HEK293T (cell line): Measurements from ENCODE around the gene NME9.

Experiments
- CTCF ChIA-PET: fragments of 350-600 bp; formaldehyde crosslinking; extraction: SDS; loops from one replicate; lab custom pipeline; 2021; ENCODE audit warnings: antibody characterized with exemption, inconsistent platforms; lab: Yijun Ruan, JAX
- POLR2A ChIA-PET: fragments of 350-600 bp; formaldehyde crosslinking; extraction: SDS; loops from one replicate; lab custom pipeline; 2020; ENCODE audit warnings: antibody characterized with exemption, inconsistent platforms; lab: Yijun Ruan, JAX
- DNase-seq: peaks from one replicate; pipeline ENCODE4 v3.0.0; 2012; ENCODE audit warnings: mixed read lengths; ENCODE audit errors: extremely low spot score
- ARNT ChIP-seq: fragments of 450-650 bp; IDR thresholded peaks from 2 replicates; pipeline ENCODE4 v1.6.1; 2017; ENCODE audit warnings: mild to moderate bottlenecking
- BHLHE40 ChIP-seq: fragments of 450-650 bp; IDR thresholded peaks from 2 replicates; pipeline ENCODE4 v1.6.1; 2016; ENCODE audit warnings: mild to moderate bottlenecking, moderate library complexity, borderline replicate concordance
- CTBP1 ChIP-seq: fragments of 450-650 bp; IDR thresholded peaks from 2 replicates; pipeline ENCODE4 v1.6.1; 2016; ENCODE audit warnings: borderline replicate concordance
- ELF4 ChIP-seq: fragments of 450-650 bp; IDR thresholded peaks from 2 replicates; pipeline ENCODE4 v1.6.1; 2017; ENCODE audit warnings: antibody characterized with exemption
- FOXA1 ChIP-seq: fragments of 450-650 bp; IDR thresholded peaks from 2 replicates; pipeline ENCODE4 v1.6.1; 2016; ENCODE audit warnings: mild to moderate bottlenecking
- FOXK2 ChIP-seq: fragments of 450-650 bp; IDR thresholded peaks from 2 replicates; pipeline ENCODE4 v1.6.1; 2016; ENCODE audit warnings: mild to moderate bottlenecking
- FOXM1 ChIP-seq: fragments of 450-650 bp; IDR thresholded peaks from 2 replicates; pipeline ENCODE4 v1.6.1; 2017; ENCODE audit warnings: mild to moderate bottlenecking, borderline replicate concordance
- HDGF ChIP-seq: fragments of 450-650 bp; IDR thresholded peaks from 2 replicates; pipeline ENCODE4 v1.6.1; 2017; ENCODE audit warnings: antibody characterized with exemption, borderline replicate concordance
- L3MBTL2 ChIP-seq: fragments of 450-650 bp; conservative IDR thresholded peaks from 2 replicates; pipeline ENCODE4 v1.6.1; 2016; ENCODE audit warnings: mild to moderate bottlenecking
- LEF1 ChIP-seq: fragments of 450-650 bp; IDR thresholded peaks from 2 replicates; pipeline ENCODE4 v1.6.1; 2017; ENCODE audit warnings: mild to moderate bottlenecking, borderline replicate concordance
- NFRKB ChIP-seq: fragments of 450-650 bp; IDR thresholded peaks from 2 replicates; pipeline ENCODE4 v1.6.1; 2016; ENCODE audit warnings: mild to moderate bottlenecking, moderate library complexity
- PKNOX1 ChIP-seq: fragments of 450-650 bp; IDR thresholded peaks from 2 replicates; pipeline ENCODE4 v1.6.1; 2016
- SP1 ChIP-seq: fragments of 450-650 bp; IDR thresholded peaks from 2 replicates; pipeline ENCODE4 v1.6.1; 2017
- SUZ12 ChIP-seq: fragments of 450-650 bp; IDR thresholded peaks from 2 replicates; pipeline ENCODE4 v1.6.1; 2016; ENCODE audit warnings: mild to moderate bottlenecking
- TARDBP ChIP-seq: fragments of 450-650 bp; IDR thresholded peaks from 2 replicates; pipeline ENCODE4 v1.6.1; 2016
- ZNF384 ChIP-seq: fragments of 450-650 bp; IDR thresholded peaks from 2 replicates; pipeline ENCODE4 v1.6.1; 2016

Gene NME9

GRCh38 chr3:138297876-138298275 lies 31.8 kb downstream of the NME9 start:
- POLR2A ChIA-PET, result no interaction called here
- no peak for DNase-seq
- TF ChIP-seq NFRKB (no peak), BHLHE40 (no peak), SUZ12 (no peak), PKNOX1 (no peak), LEF1 (no peak), CTBP1 (no peak), FOXM1 (no peak), HDGF (no peak), ARNT (no peak), ZNF384 (no peak), ELF4 (no peak), L3MBTL2 (no peak), SP1 (no peak)
- CTCF ChIA-PET, result no interaction called here

GRCh38 chr3:138297059-138297607 lies 32.5 kb downstream of the NME9 start:
- CTCF ChIA-PET, result no interaction called here
- TF ChIP-seq SUZ12 (no peak), ELF4 (no peak), ZNF384 (no peak), SP1 (no peak), FOXK2 (no peak), L3MBTL2 (no peak), BHLHE40 (no peak), TARDBP (no peak), FOXA1 (no peak)
- POLR2A ChIA-PET, result no interaction called here
- DNase-seq, result no peak

GRCh38 chr3:138296639-138297038 lies 33.0 kb downstream of the NME9 start:
- TF ChIP-seq HDGF (no peak), L3MBTL2 (no peak), NFRKB (no peak), LEF1 (no peak), FOXM1 (no peak), ELF4 (no peak), TARDBP (no peak), BHLHE40 (no peak), SP1 (no peak), ZNF384 (no peak), PKNOX1 (no peak), FOXK2 (no peak)
- CTCF ChIA-PET, result no interaction called here
- no peak for DNase-seq
- POLR2A ChIA-PET, result no interaction called here

- TF ChIP-seq TARDBP, result no peak
- no peak for TF ChIP-seq ELF4
- no peak for TF ChIP-seq SUZ12
- no peak for TF ChIP-seq ZNF384
- no peak for TF ChIP-seq FOXA1
- TF ChIP-seq SP1, result no peak
- TF ChIP-seq FOXK2, result no peak
- no peak for TF ChIP-seq PKNOX1
- TF ChIP-seq HDGF, result no peak
- POLR2A ChIA-PET, result no interaction called here
- CTCF ChIA-PET, result no interaction called here
- no peak for DNase-seq
Observed at GRCh38 chr3:138289701-138290100, 40.0 kb downstream of the NME9 start.

- CTCF ChIA-PET, result interaction anchor here (0.6 kb wide), 1 partner anchor 164 kb away, joined by 3 read pairs; no protein-coding TSS in a partner anchor
- POLR2A ChIA-PET, result no interaction called here
- no peak for DNase-seq
- TF ChIP-seq LEF1 (no peak), SP1 (no peak), ELF4 (no peak), FOXA1 (no peak), FOXM1 (no peak), ZNF384 (no peak), NFRKB (no peak), L3MBTL2 (no peak), PKNOX1 (no peak), CTBP1 (no peak), ARNT (no peak), TARDBP (no peak), HDGF (no peak), FOXK2 (no peak), SUZ12 (no peak), BHLHE40 (no peak)
Observed at GRCh38 chr3:138289260-138289659, 40.4 kb downstream of the NME9 start.

- no peak for DNase-seq
- TF ChIP-seq FOXA1, result no peak
- TF ChIP-seq NFRKB, result no peak
- no peak for TF ChIP-seq L3MBTL2
- no peak for TF ChIP-seq LEF1
- no peak for TF ChIP-seq ZNF384
- no peak for TF ChIP-seq HDGF
- ChIA-PET CTCF (no interaction called here), POLR2A (no interaction called here)
Observed at GRCh38 chr3:138284957-138285477, 44.6 kb downstream of the NME9 start.
